BE2C (cell line): ENCODE results near the gene TP53I11.
A peak's percentile ranks its signal among the peaks of the same experiment; 100 is the strongest.

Experiments
- DNase-seq: peaks from one replicate; pipeline ENCODE4 v3.0.0-alpha.2; 2020
- H3K27me3 ChIP-seq: fragments of 250-450 bp; sonication (Bioruptor Pico); 2 replicates; pipeline ENCODE4 v1.5.1; 2020; ENCODE audit warnings: mild to moderate bottlenecking
- H3K36me3 ChIP-seq: fragments of 250-450 bp; sonication (Bioruptor Pico); 2 replicates; pipeline ENCODE4 v1.5.1; 2020; ENCODE audit warnings: mild to moderate bottlenecking
- H3K4me1 ChIP-seq: fragments of 250-450 bp; sonication (Bioruptor Pico); 2 replicates; pipeline ENCODE4 v1.5.1; 2020
- H3K4me3 ChIP-seq: 2 replicates; pipeline ENCODE4 v1.5.1; 2011; ENCODE audit warnings: low read depth, low read length
- H3K9me3 ChIP-seq: fragments of 250-450 bp; sonication (Bioruptor Pico); 2 replicates; pipeline ENCODE4 v1.5.1; 2020
- TF ChIP-seq, protein P1 (sequence below): IDR thresholded peaks from 2 replicates; pipeline ENCODE4 v1.5.1; 2012; ENCODE audit warnings: mild to moderate bottlenecking, low read depth, low read length

The TP53I11 gene

DNA sequence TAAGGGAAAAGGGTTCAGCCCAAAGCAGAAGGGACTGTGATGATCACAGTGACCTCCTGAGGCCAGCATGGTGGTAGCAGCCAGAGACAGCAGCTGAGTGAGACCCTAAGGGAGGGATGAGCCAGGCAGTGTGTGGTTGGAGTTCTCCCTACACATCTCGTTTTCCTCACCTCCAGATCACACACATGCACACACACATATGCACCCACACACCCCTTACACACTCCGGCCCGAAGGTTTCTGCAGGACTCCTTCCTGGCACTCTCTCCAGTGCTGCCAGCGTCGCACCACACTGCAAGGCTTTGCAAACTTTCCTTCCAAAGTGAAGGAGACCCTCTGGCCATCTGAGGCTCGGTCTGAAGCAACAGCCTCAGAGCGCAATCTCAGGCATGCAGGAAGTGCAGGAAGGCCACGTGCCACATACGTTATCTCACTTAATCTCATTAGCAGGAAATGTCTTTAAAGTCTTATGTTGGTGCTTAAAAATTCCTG, 26.9 kb upstream of the TP53I11 start:
- no peak overlapping the region for H3K4me3 ChIP-seq
- DNase-seq: no peak
- H3K4me1 ChIP-seq: no peaks in the 10 kb centered on the region
- H3K9me3 ChIP-seq: no peaks in the 10 kb centered on the region
- TF ChIP-seq, protein P1, sequence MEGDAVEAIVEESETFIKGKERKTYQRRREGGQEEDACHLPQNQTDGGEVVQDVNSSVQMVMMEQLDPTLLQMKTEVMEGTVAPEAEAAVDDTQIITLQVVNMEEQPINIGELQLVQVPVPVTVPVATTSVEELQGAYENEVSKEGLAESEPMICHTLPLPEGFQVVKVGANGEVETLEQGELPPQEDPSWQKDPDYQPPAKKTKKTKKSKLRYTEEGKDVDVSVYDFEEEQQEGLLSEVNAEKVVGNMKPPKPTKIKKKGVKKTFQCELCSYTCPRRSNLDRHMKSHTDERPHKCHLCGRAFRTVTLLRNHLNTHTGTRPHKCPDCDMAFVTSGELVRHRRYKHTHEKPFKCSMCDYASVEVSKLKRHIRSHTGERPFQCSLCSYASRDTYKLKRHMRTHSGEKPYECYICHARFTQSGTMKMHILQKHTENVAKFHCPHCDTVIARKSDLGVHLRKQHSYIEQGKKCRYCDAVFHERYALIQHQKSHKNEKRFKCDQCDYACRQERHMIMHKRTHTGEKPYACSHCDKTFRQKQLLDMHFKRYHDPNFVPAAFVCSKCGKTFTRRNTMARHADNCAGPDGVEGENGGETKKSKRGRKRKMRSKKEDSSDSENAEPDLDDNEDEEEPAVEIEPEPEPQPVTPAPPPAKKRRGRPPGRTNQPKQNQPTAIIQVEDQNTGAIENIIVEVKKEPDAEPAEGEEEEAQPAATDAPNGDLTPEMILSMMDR: peak; percentile 29
- H3K36me3 ChIP-seq: no peaks in the 10 kb centered on the region
- no peaks in the 10 kb centered on the region for H3K27me3 ChIP-seq

DNA sequence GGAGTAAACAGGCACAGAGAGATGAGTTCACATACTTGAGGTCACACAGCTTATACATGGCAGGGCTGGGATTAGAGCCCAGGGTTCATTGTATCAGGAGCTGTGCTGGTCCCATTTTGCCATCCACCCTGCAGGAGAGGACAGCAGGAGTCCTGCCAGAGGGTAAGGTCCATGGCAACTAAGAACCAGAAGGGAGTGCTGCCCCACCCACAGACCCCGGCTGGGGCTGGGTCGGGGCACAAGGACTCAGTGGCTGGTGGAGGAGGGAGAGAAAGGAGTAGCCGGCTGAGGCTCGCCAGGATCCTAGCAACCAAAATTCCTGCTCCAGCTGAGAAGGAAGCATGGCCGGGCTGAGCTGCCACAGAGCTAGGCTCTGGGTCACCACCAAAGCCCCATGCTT, 25.9 kb upstream of the TP53I11 start:
- no peaks in the 10 kb centered on the region for H3K27me3 ChIP-seq
- H3K36me3 ChIP-seq: no peaks in the 10 kb centered on the region
- TF ChIP-seq, protein P1: no peak
- no peaks in the 10 kb centered on the region for H3K4me1 ChIP-seq
- no peaks in the 10 kb centered on the region for H3K9me3 ChIP-seq
- DNase-seq: no peak
- no peak overlapping the region for H3K4me3 ChIP-seq

DNA sequence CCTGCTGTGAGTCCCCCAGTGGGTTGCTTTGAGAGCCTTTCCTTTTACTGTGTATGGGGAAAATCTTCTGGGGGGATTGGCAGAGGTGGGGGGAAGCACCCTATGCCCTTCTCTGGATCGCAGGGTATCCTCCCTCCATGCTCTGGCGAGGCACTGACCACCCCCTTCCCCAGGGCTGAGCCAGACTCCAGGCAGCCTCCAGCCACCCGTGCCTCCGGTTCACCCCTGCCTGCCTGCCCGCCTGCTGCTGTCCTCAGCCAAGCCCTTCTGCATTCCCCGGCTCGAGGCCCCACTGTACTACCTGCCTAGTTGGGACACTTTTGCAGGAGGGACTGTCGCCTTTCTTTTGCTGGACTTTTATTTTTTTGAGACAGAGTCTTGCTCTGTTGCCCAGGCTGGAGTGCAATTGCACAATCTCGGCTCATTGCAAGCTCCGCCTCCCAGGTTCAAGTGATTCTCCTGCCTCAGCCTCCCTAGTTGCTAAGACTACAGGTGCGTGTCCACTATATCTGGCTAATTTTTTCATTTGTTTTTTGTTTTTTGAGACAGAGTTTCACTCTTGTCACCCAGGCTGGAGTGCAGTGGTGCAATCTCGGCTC, 23.8 kb upstream of the TP53I11 start:
- no peaks in the 10 kb centered on the region for H3K9me3 ChIP-seq
- TF ChIP-seq, protein P1: no peak
- H3K36me3 ChIP-seq: no peaks in the 10 kb centered on the region
- H3K4me3 ChIP-seq: no peak overlapping the region
- H3K4me1 ChIP-seq: no peaks in the 10 kb centered on the region
- H3K27me3 ChIP-seq: no peaks in the 10 kb centered on the region
- DNase-seq: no peak

DNA sequence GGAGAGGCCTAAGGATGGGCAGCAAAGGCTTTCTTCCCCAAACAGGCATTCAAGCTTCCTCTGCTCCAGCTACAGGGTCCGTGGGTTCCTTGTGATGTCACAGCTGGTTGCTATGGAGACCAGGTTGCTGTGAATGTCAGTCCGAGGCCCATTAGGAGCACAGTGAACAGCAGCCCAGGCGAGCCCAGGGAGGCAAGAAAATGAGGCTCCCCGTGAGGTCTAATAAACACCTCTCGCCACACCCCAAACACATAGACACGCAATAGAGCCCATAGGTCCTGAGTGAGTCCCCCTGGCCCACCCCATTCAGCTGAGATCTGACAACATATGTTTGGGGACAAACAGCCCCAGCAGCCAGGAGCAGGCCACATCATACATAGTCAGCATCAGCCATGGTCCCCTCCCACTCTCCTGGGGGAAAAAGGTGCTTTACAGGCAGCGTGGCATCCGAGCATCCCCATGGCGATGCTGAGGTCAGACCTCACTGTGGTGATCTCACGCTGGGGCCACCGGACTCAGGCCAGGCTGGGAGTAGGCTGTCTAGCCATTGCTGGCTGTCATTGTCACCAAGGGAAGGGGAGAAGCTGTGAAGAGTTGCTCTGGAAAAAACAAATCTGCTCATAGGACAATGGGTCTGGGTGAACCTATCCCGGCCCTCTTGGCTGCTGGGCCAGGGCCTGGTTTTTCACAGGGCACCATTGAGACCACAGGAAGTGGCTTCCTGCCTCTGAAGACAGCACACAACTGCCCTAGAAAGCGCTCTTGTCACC, 23.1 kb upstream of the TP53I11 start:
- Histone ChIP-seq H3K4me1 (no peaks in the 10 kb centered on the region), H3K27me3 (no peaks in the 10 kb centered on the region), H3K36me3 (no peaks in the 10 kb centered on the region), H3K9me3 (no peaks in the 10 kb centered on the region), H3K4me3 (no peak overlapping the region)
- TF ChIP-seq, protein P1: no peak
- DNase-seq: no peak

DNA sequence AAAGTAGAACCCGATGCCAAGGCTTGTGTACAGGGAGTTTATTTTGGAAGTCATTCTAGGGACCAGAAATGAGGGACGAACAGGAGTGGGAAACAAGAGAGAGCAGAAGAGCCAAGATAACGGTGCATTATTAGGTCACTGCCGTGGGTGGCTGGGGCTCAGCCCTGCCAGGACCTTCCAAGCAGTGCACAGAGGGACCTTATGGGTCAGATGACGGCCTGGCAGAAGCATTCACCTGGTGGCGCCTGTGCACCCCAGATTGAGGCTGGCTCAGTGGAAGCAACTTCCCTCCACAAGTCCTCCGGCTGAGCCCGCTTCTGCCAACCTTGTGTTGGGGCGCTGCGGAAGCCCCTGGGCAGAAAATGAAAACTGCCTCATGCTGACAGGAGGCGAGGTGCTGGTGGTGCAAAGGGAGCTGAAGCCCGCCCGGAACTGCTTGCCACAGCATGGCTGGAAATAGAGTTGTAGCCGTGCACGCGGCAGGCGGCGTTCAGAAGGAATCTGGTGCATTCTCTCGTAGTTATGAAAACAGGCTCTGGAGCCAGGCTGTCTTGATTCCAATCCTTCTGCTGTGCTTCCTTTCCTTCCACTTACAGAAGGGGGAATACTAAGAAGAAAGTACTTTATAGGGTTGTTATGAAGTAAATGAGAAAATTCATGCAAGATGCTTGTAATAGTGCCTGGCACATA, 22.2 kb upstream of the TP53I11 start:
- Histone ChIP-seq H3K27me3 (no peaks in the 10 kb centered on the region), H3K9me3 (no peaks in the 10 kb centered on the region), H3K4me1 (no peaks in the 10 kb centered on the region), H3K36me3 (no peaks in the 10 kb centered on the region), H3K4me3 (no peak overlapping the region)
- no peak for DNase-seq
- TF ChIP-seq, protein P1: no peak

DNA sequence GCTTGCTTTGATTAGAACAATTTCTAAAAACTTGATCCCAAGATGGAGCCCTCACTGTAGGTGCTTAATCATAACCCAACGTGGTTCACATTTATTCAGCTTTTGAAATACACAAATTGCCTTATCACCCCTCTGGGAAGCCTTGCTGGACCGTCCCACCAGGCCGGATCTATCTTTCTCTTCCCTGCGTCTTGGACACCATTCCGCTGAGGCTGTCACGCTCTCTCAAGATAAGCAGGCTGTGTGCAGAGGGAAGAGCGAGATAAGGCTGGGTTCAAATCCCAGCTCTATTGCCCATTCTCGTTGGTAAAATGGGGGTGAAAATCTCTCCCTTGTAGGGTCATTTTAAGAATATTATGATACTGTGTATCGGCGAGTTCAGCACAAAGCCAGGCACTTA, 20.5 kb upstream of the TP53I11 start:
- TF ChIP-seq, protein P1: no peak
- Histone ChIP-seq H3K9me3 (no peaks in the 10 kb centered on the region), H3K4me3 (no peak overlapping the region), H3K27me3 (no peaks in the 10 kb centered on the region), H3K36me3 (no peaks in the 10 kb centered on the region), H3K4me1 (no peaks in the 10 kb centered on the region)
- DNase-seq: no peak
